GM19043 (cell line): ENCODE measurements around the gene ATG4B.
"Not testable (repeated sequence)": the region's sequence is repeated elsewhere in the genome, so short reads cannot be mapped to it uniquely, and the experiment has no call there.

Experiments
- ATAC-seq: cut with Tn5 transposase; IDR thresholded peaks from one replicate; pipeline ENCODE4 v1.9.1; 2021; ENCODE audit warnings: low read depth; ENCODE audit not compliant: unreplicated experiment

Gene ATG4B

DNA sequence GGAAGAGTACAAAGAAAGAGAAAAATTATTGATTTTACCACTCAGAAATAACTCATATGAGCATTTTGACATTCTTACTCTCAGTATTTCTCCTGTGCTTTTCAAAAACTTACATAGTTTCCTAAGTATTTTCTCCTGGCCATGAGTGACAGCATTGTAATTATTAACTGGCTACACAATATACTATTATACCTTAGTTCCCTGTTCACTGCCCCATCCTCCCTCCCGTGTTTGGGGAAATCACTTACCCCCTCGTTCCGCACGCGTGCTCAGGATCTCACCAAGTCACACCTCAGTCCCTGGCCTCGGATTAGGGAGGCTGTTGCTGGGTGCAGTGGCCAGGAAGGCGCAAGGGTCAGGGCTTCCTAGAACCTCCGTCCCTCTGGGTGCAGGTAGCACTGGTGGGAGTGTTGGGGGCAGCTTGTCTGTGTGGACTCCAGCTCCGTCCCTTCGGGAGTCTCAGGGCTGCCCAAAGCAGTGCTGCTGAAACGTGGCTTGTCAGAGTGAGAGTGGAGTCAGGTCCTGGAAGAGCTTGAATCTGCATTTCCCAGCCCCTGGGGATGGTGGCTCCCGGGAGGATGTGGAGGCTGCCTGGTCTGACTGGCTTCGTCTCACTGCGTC is 23.2 kb downstream of the ATG4B start:
- ATAC-seq: no peak

DNA sequence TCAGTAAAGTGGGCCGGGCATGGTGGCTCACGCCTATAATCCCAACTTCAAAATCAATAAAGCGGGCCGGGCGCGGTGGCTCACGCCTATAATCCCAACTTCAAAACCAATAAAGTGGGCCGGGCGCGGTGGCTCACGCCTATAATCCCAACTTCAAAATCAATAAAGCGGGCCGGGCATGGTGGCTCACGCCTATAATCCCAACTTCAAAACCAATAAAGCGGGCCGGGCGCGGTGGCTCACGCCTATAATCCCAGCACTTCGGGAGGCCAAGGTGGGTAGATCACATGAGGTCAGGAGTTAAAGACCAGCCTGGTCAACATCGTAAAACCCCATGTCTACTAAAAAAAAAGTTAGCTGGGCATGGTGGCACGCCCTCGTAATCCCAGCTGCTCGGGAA is 25.2 kb downstream of the ATG4B start:
- not testable (repeated sequence) for ATAC-seq

DNA sequence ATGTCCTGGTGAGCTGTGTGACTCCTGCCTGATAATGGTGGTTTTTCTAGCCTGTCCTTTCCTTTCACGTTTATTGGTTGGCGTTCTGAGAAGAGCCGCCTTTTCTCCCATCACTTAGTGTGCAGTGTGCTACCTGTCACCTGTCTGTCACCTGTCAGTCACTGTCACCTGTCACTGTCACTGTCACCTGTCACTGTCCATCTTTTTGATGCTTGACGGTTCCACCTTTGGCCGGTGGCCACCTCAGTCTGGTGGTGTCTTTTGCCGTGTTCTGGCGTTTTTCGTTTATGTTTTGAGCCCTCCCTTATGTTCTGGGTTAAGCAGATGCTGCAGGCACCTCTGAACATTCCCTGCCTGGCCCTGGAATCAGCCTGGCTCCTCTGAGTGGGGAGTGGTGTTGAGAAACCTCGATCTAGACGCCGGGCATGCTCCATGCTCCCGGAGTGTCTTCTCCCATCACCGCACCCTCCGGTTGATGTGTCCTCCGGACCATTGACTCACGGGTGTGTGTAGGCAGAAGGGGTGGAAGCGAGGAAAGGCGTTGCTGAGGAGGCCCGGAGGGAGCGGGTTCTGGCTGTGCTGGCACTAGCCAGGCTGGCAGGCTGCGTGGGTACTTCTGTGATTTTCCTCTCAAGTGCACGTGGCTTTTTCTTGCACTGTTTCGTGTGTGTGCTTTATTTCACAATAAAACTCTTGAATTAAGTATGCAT is 28.4 kb downstream of the ATG4B start:
- ATAC-seq: no peak

DNA sequence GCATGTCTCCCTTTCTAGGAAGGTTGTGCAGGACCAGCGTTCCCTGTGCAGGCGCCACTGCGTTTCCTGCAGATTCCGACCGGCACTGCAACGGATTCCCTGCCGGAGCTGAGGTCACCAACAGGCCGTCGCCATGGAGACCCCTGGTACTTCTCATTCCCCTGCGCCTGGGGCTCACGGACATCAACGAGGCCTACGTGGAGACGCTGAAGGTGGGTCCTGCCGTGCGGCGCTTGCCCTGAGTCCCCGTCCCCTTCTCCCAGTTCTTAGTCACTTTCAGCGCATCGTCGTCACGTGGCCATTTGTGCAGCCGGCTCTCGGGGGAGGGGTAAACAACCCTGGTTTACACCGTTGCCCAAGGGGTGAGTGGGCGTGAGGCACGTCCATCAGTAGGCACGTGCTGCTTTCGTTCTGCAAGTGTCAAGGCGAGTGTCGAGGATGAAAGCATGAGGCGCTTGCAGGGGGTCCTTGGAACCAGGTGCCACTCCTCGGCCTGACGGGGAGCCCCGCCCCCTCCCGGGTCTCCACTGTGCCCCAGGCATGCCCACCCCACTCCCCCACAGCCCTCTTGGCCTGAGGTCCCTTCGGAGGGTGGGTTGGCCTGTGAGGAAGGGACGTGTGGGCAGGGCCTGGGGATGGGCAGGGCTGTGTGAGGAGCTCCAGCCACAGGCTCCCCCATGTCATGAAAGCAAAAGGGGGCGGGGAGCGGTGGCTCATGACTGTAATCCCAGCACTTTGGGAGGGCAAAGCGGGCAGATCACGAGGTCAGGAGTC is 29.3 kb downstream of the ATG4B start:
- no peak for ATAC-seq

DNA sequence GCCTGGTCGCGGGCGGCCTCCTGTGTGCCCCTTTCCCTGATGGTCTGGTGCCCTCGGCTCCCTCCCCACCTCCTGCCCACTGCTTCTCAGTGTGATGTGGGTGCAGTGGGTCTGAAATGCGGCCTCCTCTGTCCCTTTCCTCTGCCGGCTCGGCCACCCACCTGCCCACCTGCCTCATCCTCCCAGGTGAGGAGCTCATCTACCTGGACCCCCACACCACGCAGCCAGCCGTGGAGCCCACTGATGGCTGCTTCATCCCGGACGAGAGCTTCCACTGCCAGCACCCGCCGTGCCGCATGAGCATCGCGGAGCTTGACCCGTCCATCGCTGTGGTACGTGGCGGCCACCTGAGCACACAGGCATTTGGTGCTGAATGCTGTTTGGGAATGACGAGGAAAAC is 30.9 kb downstream of the ATG4B start:
- ATAC-seq: no peak

DNA sequence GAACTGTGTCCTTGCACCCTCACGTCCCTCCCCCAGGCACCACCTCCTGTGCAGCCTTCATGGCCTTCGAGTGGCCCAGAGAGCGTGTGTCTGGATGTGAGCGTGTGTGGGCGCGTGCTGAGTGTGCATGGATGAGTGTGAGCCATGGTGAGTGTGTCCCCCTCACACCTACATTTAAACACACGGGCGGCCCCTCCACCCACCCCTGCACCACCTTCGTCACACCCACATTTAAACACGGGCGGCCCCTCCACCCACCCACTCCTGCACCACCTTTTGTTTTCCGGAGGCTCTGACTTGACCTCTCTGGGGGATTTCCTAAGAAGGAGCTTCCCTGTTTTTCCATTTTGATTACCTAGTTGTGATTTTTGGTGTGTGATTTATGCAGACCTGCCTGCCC is 31.3 kb downstream of the ATG4B start:
- no peak for ATAC-seq

DNA sequence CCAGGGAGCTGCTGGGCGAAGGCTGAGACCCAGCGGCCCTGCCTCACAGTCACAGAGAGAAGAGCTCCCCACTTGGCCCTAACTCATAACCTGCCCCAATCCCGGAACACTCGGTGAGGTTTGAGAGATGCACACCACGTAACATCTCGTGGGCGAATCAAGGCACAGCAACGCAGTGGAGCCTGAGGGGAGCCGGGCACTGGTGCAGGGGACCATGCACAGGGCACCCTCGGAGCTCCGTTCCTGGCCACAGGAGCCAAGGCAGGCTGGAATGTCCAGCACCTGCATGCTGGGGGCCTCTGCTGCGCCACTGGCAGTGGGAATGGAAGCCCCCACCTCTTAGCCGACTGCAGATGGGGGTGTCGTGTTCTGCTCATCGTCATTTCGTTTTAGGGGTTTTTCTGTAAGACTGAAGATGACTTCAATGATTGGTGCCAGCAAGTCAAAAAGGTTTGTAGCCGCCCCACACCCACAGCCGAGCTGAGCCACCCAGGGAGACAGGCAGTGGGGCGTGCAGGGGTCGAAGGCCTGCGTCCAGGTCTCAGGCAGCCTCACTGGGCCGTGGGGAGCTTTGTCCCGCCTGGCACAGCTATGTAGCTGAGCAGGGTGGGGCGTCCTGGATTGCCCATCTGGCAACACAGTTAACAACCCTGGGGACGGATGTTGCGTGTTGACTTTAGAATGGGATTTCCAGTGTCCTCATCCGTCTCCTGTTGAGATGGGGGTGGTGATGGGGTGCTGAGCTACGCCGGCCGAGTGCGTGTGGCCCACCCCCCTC is 33.0 kb downstream of the ATG4B start:
- no peak for ATAC-seq

DNA sequence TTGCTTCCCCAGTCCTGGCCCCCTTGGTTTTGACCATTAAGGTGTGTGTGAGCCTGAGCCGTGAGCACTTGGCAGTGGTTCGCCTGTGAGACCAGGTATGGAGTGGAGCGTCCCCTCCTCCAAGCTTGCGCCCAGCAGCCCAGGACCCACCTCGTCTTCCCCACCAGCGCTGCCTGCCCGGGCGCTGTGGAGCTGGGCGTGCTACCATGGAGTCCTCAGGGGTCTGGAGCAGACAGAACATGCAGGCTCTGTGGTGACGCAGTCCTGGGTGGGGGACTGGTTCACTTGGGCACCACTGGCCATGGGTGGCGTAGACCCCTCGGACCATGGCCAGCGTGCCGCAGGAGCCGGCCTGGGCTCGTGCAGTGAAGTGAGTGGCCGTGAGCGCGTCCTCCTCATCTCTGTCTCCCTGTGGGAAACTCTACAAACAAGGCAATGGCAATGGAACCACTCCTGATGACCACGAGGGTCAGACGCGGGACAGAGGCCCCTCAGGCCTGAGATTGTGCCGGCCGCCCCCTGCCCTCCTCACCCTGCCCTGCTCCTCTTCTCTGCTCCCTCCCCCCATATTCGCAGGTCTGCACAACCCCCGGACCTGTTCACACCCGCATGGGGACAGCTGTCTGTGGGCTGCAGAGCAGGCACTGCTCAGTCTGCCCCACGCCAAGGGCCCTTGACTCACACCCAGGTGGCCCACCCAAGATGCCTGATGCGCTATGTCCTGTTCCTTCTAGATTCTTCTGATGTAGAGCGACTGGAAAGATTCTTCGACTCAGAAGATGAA is 34.2 kb downstream of the ATG4B start:
- ATAC-seq: no peak

DNA sequence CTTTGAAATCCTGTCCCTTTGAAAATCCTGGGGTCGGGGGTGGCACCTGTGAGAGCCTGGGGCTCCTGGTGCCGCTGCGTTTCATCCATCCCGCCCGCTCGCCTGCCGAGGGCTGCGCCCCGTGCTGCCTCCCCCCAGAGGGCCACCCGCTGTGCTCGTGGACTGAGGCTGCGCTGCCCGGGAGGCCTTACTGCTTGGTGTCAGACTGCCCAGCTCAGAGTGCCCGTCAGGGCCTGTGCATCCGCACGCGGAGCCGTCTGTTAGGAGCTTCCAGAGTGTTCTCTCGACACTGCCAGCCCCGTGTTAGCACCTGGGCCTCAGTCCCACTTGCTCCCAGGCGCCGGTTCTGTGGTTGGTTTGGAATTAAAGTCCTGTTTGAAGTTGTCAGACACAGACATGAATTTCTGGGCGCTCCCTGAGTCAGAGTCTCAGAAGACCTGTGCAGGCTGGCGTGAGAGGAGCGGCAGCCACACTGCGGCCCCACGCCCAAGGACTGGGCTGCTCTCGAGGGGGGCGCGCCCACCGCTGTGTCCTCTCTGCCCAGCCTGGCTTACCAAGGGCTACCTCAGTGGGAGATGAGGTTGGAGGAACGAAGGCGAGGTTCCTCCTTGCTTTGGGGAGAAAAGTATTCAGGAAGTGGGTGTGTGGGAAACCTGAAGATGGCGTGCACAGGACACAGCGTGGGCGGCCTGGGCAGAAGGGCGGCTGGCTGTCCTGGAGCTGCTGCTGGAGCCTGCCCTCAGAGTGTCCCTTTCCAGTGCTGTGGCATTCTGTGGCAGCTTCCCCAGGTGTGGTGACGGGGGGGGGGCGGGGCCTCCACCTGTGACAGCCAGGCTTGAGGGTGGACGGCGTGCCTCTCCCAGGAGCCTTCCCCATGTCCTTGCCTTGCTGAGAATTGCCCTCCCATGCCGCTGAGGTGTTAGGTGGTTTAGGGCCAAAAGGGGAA is 35.0 kb downstream of the ATG4B start:
- no peak for ATAC-seq

DNA sequence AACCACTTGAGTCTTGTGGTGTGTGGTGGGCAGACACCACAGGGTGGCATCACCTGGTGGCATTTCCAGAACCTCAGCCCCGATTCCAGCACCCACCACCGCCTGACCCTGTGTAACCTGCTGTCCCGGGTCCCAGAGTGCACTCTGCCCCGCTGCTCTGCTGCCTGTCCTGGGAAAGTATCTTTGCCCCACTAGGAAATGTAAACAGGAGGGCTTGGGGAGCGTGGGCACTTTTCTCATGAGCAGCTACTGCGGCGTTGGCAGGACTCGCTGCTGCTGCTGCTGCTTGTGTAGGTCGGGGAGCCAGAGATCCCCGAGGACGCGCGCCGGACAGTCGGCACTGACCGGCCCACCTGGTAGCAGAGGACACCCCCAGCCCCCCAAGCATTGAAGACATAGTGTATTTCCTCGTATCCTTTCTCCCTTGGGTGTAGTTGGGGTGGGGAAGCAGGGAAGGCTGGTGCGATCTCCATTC is 35.7 kb downstream of the ATG4B start:
- no peak for ATAC-seq

DNA sequence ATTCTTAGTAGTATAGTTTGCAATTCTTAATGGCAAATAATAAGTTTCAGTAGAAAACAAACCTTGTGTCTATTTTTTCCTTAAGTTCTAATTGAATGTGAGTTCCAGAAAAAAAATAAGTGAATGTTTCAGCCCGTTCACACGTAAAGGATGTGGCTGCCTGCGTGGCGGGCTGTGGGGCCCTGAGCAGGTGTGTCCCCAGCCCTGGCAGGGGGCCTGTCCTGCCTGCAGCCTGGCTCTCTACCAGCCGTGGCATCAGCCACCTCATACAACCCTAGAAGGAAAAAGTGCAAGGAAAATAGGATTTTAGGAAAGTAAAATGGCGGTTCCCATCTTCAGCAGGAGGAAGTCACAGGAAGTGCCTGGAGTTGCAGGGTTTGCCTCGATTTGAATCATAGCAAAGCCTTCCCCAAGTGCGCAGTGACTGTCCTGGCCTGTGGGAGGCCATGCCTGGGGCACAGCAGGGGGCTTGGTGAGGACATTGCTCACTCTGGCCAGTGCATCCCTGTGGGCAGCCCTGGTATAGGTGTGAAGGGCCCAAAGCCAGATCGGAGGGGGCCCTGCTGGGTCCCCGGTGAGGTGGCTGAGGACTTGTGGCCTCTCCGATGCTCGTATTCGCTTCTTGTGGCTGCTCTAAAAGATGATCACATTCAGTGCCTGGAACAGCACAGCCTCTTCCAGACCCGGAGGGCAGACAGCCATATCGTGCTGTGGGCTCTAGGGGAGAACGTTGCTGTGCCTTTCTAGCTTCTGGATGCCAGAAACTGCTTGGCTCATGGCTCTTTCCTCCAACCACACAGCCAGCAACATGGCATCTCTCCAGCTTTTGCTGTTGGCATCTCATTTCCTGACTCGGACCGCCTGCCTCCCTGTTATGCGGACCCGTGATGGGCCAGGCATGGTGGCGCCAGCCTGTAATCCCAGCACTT is 36.6 kb downstream of the ATG4B start:
- ATAC-seq: no peak

DNA sequence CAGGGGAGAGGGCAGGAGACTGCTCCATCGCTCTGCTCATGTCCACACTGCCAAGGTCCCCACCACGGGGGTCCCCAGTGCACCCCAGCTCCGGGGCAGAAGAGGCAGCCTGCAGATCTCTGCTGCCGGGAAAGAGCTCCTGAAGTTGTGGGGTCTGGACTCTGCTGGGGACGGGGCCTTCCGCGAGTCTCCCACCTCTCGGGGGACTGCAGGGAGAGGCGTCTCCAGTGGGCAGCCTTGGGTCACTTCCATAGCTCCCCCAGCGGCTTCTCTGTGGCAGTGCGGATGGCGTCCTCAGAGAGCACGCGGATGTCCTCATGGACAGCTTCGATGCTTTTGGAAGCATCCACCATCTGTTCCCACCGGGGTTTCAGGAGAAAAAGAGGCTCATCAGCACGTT is 38.4 kb downstream of the ATG4B start:
- no peak for ATAC-seq

DNA sequence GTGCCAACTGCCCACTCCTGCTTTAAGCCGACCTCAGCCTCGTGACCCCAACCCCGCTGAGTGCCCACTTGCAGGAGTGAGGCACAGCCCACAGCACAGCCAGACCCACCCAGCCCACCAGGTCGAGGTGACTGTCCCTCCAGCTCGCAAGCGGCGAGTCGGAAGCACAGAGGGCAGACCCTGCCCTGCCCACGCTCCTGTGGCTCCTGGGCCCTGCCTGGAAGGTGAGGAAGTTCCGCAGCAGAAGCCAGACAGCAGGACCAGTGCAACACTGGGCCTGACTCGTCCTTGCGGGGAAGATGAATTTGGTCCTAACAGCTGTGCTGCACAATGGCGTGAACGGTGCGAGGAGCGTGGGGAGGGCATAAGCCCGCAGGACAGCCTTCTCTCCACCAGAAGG is 39.2 kb downstream of the ATG4B start:
- no peak for ATAC-seq

DNA sequence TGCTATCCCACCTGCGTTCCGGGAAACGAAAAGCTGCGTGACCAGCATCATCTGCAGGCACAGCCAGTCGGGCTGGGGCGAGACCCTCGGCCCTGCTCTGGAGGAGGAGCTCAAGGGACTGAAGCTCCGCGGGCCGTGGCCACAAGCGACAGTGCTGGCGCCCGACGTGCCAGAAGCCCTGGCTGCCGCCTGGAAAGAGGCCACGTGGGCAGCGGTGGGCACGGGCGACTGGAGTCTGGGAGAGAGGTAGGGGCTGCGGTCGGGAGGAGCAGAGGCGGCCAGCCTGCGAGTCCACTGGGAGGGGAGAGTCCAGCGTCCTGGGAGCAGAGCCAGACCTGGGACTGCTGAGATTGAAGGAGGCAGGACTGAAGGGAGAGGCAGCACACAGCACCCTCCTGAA is 39.9 kb downstream of the ATG4B start:
- ATAC-seq: no peak

DNA sequence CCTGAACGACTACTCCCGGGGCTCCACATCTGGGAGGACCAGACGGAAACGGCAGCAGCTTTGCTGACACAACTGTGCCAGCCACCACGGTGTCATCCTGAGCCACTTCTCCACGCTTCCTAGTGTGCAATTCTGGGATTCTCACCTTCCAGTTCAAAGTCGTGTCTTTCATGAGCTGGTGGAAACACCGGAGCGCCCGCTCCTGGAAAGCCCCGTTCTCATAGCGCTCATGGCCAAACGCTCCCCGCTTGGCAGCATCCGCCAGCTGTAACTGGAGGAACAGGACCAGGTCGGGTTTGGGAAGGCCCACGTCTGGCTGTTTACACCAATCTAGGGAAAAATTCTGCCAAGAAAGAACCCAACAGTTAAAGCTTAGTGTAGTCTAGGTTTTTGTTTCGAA is 40.8 kb downstream of the ATG4B start:
- no peak for ATAC-seq

DNA sequence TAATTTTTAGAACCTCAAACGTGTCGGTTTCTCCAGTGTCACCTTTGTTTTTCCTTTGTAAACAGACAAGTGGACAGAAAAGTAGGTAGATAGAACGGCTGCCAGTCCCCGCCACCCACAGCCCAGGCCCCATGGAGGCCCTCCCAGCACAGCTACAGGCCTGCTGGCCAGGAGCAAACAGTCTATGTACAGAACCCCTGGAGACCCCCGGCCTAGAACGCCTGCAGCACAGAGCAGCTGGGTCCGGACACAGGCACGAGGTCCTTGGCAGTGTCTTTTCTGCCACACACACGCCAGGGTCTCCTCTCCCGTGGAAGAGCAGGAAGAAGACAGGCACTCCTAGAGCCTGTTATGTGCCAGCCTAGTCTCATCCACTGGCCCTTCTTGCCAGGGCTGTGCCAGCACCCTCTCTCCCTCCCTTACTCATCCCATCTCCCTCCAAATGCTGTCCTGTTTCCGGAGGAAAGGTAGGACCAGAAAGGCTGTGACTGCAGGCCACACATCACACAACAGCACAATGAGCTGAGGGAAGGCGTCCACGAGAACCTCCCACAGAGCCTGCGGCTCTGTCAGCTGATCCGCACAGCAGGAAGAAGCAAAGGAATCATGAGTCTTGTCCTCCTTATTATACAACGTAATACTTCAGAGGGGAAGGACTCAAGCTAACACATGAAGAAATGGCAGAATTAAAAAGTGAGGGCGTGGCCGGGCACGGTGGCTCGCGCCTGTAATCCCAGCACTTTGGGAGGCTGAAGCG is 41.5 kb downstream of the ATG4B start:
- no peak for ATAC-seq

DNA sequence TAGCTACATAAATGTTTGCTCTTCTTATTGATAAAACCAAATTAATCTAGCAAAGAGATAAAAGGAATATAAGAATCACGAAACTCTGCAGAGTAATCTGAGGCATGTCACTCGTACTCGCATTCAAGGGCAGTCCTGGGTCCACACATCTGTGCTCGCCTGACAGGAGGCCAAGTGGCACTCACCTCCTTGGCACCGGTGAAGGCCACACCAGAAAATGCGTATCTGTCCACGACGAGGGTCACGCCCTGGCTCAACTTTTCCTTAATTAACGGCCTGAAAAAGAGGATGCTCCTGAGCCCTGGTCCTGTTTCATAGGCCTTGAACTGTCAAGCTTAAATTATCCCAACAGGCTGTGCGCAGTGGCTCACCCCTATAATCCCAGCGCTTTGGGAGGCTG is 42.6 kb downstream of the ATG4B start:
- no peak for ATAC-seq
